Measurements from ENCODE around the gene RAB35.

DNA sequence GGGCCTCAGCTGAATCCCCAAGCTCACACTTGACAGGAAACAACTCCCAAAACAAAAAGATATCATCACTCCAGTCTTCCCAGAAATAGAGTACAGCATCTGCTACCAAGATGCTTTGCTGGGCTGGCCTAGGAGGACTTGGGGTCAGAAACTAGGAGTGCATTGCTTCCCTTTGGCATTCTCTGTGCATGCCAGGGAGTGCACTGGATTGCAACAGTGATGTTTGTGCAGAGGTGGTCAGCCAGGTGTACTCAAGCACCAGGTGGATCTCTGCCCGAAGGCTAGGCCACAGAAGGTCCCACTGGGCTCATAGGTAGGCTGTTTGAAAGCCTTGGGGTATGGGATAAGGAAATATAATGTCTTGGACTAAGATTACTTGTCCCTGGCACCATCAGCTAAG is 51.1 kb downstream of the RAB35 start:
- TF ChIP-seq, protein P1, sequence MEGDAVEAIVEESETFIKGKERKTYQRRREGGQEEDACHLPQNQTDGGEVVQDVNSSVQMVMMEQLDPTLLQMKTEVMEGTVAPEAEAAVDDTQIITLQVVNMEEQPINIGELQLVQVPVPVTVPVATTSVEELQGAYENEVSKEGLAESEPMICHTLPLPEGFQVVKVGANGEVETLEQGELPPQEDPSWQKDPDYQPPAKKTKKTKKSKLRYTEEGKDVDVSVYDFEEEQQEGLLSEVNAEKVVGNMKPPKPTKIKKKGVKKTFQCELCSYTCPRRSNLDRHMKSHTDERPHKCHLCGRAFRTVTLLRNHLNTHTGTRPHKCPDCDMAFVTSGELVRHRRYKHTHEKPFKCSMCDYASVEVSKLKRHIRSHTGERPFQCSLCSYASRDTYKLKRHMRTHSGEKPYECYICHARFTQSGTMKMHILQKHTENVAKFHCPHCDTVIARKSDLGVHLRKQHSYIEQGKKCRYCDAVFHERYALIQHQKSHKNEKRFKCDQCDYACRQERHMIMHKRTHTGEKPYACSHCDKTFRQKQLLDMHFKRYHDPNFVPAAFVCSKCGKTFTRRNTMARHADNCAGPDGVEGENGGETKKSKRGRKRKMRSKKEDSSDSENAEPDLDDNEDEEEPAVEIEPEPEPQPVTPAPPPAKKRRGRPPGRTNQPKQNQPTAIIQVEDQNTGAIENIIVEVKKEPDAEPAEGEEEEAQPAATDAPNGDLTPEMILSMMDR (IDR thresholded peaks at IDR 0.05; ENCODE audit: low read depth, low read length, poor library complexity, severe bottlenecking): no peak
- TF ChIP-seq EZH2phosphoT487 (IDR thresholded peaks at IDR 0.05; ENCODE audit: borderline replicate concordance, low read length): no peak
